Adrenal gland (tissue), 12 donors: Measurements from ENCODE around the gene AUTS2. TPM values are rescaled to one million over a fixed set of nuclear protein-coding genes. Genes with fewer than 3 reads are reported as not detected.

ENCODE experiments used
- DNase-seq, 7 donors: peaks; one replicate each; pipeline ENCODE4 v3.0.0-alpha.2; 2019 to 2020
- H3K27ac ChIP-seq, 5 donors: fragments of 200-600 bp; sonication (generic) in 4 of 5; 1 replicate in 3 of 5; 2 replicates in 2 of 5; pipeline versions ENCODE4 v1.5.1 to v1.8.0; 2016 to 2020; ENCODE audit warnings: mild to moderate bottlenecking in 1 of 5
- H3K27me3 ChIP-seq: fragments of 200-600 bp; 2 replicates; pipeline ENCODE4 v1.8.0; 2021
- H3K36me3 ChIP-seq, 2 donors: fragments of 200-600 bp; replicated peaks in 1 of 2; 1 replicate in 1 of 2; 2 replicates in 1 of 2; pipeline versions ENCODE4 v1.5.1 to v1.8.0; 2018 to 2022
- H3K4me1 ChIP-seq, 2 donors: fragments of 200-600 bp; replicated peaks in 1 of 2; 1 replicate in 1 of 2; 2 replicates in 1 of 2; pipeline versions ENCODE4 v1.5.1 to v1.8.0; 2018 to 2021
- H3K4me3 ChIP-seq, 4 donors: fragments of 200-600 bp; sonication (generic) in 3 of 4; one replicate each; pipeline ENCODE4 v1.5.1; 2016 to 2018
- H3K9me3 ChIP-seq, 3 donors: fragments of 200-600 bp; sonication (generic) in 1 of 3; replicated peaks in 1 of 3; 1 replicate in 2 of 3; 2 replicates in 1 of 3; pipeline versions ENCODE4 v1.5.1 to v1.8.0; 2016 to 2021
- CTCF ChIP-seq, 6 experiments: fragments of 450-650 bp in 4 of 6; fragments of 200-600 bp in 2 of 6; sonication (generic) in 1 of 6; IDR thresholded peaks; 1 replicate in 5 of 6; 2 replicates in 1 of 6; pipeline versions ENCODE4 v1.5.1 to v1.8.0; 2016 to 2021; ENCODE audit warnings: antibody characterized with exemption in 6 of 6, mild to moderate bottlenecking in 2 of 6, moderate library complexity in 1 of 6
- POLR2A ChIP-seq, 2 donors: fragments of 450-650 bp; IDR thresholded peaks; one replicate each; pipeline ENCODE4 v1.6.1; 2017; ENCODE audit warnings: antibody characterized with exemption in 2 of 2, mild to moderate bottlenecking in 2 of 2, moderate library complexity in 1 of 2
- WGBS, 4 donors: extraction: QIAGEN DNeasy Blood & Tissue Kit in 2 of 4; methylation state at CpG; one replicate each; pipeline versions ENCODE4 v1.1.5 to v1.1.7; 2013 to 2017; 5-methylcytosine and 5-hydroxymethylcytosine counted together
- intact Hi-C, 2 donors: fragments of 100-400 bp; cut with DNase I; formaldehyde crosslinking; loops; one replicate each; pipeline versions ENCODE4 v1.14.1 to v1.15.0; 2022 to 2023
- polyA plus RNA-seq, 3 donors: library from polyadenylated mRNA; stranded (reverse); fragments of 200-250 nt in 2 of 3; fragments of 350-450 nt in 1 of 3; fragmentation: Illumina TruSeq in 1 of 3; extraction: RNeasy Lipid Tissue Mini Kit (QIAGEN cat#74804) in 1 of 3; gene quantifications; one replicate each; pipeline ENCODE4 v1.2.3, GENCODE V29; 2013 to 2014
- total RNA-seq, 9 donors: library from RNA; depleted of rRNA in 4 of 9; stranded (reverse); fragments of >200 nt in 4 of 9; fragments of 120-200 nt in 1 of 9; fragmentation: NEBNext Ultra II Directional in 1 of 9; extraction: Animal tissue kit (Norgen Biotek cat#: 25700) in 1 of 9; gene quantifications; one replicate each; pipeline versions ENCODE4 v1.1.0 to v1.2.4, GENCODE V29; 2013 to 2023
- donor health status: healthy with polysubstance abuse.
- donor health status: Bipolar disorder and iron deficiency.
- donor health status: DM: yes; HTN: yes; CAD: no.
- donor health status: DM: no; HTN: no; CAD: no.
- donor health status: DM: no; HTN: no; CAD: no.
- donor health status: DM: yes; HTN: yes; CAD: no.

The AUTS2 gene
- total and polyA plus RNA-seq, 12 donors, result 6.4 to 44.0 (median 15.2) TPM

- DNase-seq, result no peak
- TF ChIP-seq CTCF (IDR thresholded peaks at IDR 0.05), result no peak
- no peak for TF ChIP-seq POLR2A (IDR thresholded peaks at IDR 0.05)
- Histone ChIP-seq H3K27ac (no peak overlapping the region), H3K4me3 (no peak overlapping the region), H3K4me1 (peaks cover 0 to 9% of the 10 kb centered on the region in 2 donors), H3K9me3 (no peaks in the 10 kb centered on the region), H3K36me3 (no peaks in the 10 kb centered on the region), H3K27me3 (no peaks in the 10 kb centered on the region)
- 27 to 42% (median 33%) methylated on average over 1 of the region's 1 CpG for WGBS, 4 donors
- intact Hi-C loops, result no loop called here
Observed at GRCh38 chr7:69757981-69758430, 159.7 kb downstream of the AUTS2 start.

GRCh38 chr7:69759373-69759772 is 161.1 kb downstream of the AUTS2 start:
- intact Hi-C loops, result no loop called here
- Histone ChIP-seq H3K4me3 (no peak overlapping the region), H3K4me1 (peaks cover 0 to 9% of the 10 kb centered on the region in 2 donors), H3K27me3 (no peaks in the 10 kb centered on the region), H3K9me3 (no peaks in the 10 kb centered on the region), H3K36me3 (no peaks in the 10 kb centered on the region), H3K27ac (no peak overlapping the region)
- TF ChIP-seq POLR2A (IDR thresholded peaks at IDR 0.05), result no peak
- no peak for TF ChIP-seq CTCF (IDR thresholded peaks at IDR 0.05)
- no peak for DNase-seq
- WGBS, 4 donors, result 68 to 83% (median 77%) methylated on average over 4 of the region's 4 CpGs

- intact Hi-C loops, result no loop called here
- Histone ChIP-seq H3K27me3 (no peaks in the 10 kb centered on the region), H3K4me1 (peaks cover 0 to 9% of the 10 kb centered on the region in 2 donors), H3K9me3 (no peaks in the 10 kb centered on the region), H3K36me3 (no peaks in the 10 kb centered on the region), H3K4me3 (no peak overlapping the region), H3K27ac (no peak overlapping the region)
- no peak for DNase-seq
- 68 to 79% (median 77%) methylated on average over 5 of the region's 5 CpGs for WGBS, 4 donors
- TF ChIP-seq POLR2A (IDR thresholded peaks at IDR 0.05) (no peak), CTCF (IDR thresholded peaks at IDR 0.05) (no peak)
Observed at GRCh38 chr7:69761290-69761922, 163.1 kb downstream of the AUTS2 start.

- no peak for DNase-seq
- intact Hi-C loops, result no loop called here
Observed at GRCh38 chr7:69762821-69763352, 164.6 kb downstream of the AUTS2 start.

More at GRCh38 chr7:69762821-69763352, 164.6 kb downstream of the AUTS2 start:
- no peaks in the 10 kb centered on the region for H3K27me3 ChIP-seq
- no peak overlapping the region for H3K4me3 ChIP-seq
- H3K36me3 ChIP-seq, result no peaks in the 10 kb centered on the region
- no peaks in the 10 kb centered on the region for H3K9me3 ChIP-seq
- H3K27ac ChIP-seq, result no peak overlapping the region
- TF ChIP-seq POLR2A (IDR thresholded peaks at IDR 0.05) (no peak), CTCF (IDR thresholded peaks at IDR 0.05) (no peak)
- peaks cover 0 to 3% of the 10 kb centered on the region in 2 donors for H3K4me1 ChIP-seq
- WGBS, 4 donors, result 90 to 97% (median 93%) methylated on average over 3 of the region's 3 CpGs
